Activated naive CD8-positive, alpha-beta T cell (primary cell): ENCODE measurements around the gene GAS5.
"Not testable (repeated sequence)": the region's sequence is repeated elsewhere in the genome, so short reads cannot be mapped to it uniquely, and the experiment has no call there.

Source experiments
- H3K27ac Mint-ChIP-seq: one replicate; pipeline ENCODE4 v1.8.0; 2021; ENCODE audit warnings: mixed read lengths
- H3K27me3 Mint-ChIP-seq: one replicate; pipeline ENCODE4 v1.8.0; 2021; ENCODE audit warnings: mixed read lengths
- H3K36me3 Mint-ChIP-seq: one replicate; pipeline ENCODE4 v1.8.0; 2021; ENCODE audit warnings: mixed read lengths
- H3K4me1 Mint-ChIP-seq: one replicate; pipeline ENCODE4 v1.8.0; 2021; ENCODE audit warnings: low read depth, mixed read lengths
- H3K4me3 Mint-ChIP-seq: one replicate; pipeline ENCODE4 v1.8.0; 2021; ENCODE audit warnings: mild to moderate bottlenecking, mixed read lengths
- H3K9me3 Mint-ChIP-seq: one replicate; pipeline ENCODE4 v1.8.0; 2021; ENCODE audit warnings: low read depth, mixed read lengths

GAS5 gene

DNA sequence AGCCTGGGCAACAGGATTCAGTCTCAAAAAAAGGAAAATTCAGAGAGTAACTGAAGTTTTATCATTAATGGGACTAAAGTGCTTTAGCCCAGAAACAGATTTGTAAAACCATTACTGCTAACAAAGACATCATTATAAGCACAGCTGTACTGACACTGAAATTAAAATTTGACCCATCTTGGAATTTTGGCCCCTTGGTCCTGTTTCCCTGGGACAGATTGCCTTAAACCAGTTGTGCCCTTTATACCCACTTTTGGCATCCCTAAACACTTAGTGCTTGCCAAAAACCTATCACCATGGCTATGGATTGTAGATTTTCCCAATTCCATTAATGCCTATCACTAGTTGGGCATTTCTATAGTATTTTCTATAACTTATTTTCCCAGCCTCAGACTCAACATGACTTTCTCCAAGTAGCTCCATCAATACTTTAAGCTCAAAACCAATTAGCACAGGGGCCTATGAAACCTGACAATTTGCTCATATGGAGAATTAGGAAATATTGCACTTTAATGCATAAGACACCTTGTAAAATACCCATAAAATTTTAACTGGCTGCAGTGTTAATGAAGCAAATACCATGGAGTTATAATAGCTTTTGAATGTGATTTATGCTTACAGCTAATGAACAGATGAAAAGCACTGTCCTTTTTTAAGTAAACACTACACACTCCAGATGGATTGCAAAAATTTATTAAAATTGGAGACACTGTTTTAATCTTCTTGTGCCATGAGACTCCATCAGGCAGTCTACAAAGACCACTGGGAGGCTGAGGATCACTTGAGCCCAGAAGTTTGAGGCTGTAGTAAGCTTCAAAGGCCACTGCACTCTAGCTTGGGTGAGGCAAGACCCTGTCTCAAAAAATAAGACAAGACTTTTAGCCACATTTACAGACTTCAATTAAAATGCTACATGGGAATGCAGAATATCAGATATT is 4.3 kb downstream of the GAS5 start:
- H3K36me3 Mint-ChIP-seq, result peaks cover 27% of the 10 kb centered on the region

DNA sequence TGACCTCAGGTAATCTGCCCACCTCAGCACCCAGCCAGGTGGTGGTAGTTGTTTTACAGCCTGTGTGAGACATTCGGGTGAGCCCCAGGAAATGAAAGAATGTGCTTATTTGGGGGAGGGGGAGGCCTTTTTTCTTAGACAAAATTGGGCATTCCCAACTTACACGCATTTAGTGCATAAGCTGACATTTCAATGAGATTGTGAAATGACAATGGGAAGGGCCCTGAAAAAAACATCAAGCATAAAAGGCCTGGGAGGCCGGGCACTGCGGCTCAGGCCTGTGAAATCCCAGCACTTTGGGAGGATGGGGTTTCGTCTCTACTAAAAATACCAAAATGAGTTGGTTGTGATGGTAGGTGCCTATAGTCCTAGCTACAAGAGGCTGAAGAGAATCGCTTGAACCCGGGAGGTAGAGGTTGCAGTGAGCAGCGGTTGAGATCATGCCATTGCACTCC is 5.0 kb downstream of the GAS5 start:
- H3K9me3 Mint-ChIP-seq, result no peaks in the 10 kb centered on the region
- peak overlapping the region; percentile 86 for H3K27ac Mint-ChIP-seq
- H3K27me3 Mint-ChIP-seq, result no peaks in the 10 kb centered on the region
- peaks cover 30% of the 10 kb centered on the region for H3K36me3 Mint-ChIP-seq
- H3K4me1 Mint-ChIP-seq, result peaks cover 33% of the 10 kb centered on the region
- peak overlapping the region; percentile 99 for H3K4me3 Mint-ChIP-seq

More for the DNA sequence above, 4.3 kb downstream of the GAS5 start:
- Mint-ChIP-seq H3K9me3 (no peaks in the 10 kb centered on the region), H3K27me3 (no peaks in the 10 kb centered on the region), H3K4me3 (peak overlapping the region; percentile 99), H3K27ac (peak overlapping the region; percentile 100), H3K4me1 (peaks cover 33% of the 10 kb centered on the region)

DNA sequence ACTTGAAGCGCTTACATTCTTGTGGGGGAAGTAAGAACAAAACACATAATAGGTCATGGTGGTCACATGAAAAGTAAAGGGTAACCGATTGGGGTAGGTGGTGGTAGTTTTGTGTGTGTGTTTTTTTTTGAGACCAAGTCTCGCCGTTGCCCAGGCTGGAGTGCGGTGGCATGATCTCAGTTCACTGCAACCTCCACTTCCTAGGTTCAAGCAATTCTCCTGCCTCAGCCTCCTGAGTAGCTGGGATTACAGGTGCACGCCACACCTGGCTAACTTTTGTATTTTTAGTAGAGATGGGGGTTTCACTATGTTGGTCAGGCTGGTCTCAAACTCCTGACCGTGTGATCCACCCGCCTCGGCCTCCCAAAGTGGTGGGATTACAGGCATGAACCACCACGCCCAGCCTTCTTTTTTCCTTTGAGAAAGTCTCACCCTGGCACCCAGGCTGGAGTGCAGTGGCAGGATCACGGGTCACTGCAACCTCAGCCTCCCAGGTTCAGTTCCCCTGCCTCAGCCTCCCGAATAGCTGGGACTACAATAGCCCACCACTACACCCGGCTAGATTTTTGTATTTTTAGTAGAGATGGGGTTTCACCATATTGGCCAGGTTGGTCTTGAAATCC is 5.5 kb downstream of the GAS5 start:
- Mint-ChIP-seq H3K27ac (peak overlapping the region; percentile 86), H3K4me3 (peak overlapping the region; percentile 99), H3K4me1 (peaks cover 33% of the 10 kb centered on the region), H3K36me3 (peaks cover 30% of the 10 kb centered on the region)
- not testable (repeated sequence) for H3K9me3 Mint-ChIP-seq, H3K27me3 Mint-ChIP-seq

DNA sequence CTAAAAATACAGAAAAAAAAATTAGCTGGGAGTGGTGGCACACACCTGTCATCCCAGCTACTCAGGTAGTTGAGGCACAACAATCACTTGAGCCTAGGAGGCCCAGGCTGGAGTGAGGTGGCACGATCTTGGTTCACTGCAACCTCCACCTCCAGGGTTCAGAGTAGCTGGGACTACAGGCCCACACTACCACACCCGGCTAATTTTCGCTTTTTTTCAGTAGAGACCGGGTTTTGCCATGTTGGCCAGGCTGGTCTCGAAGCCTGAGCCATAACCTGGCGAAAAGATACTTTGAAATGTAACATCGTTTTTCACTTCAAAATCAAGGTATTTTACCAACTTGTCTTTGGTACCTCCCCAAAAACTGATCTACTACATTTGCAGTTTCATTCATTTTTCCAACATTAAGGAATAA is 6.1 kb downstream of the GAS5 start:
- Mint-ChIP-seq H3K36me3 (peaks cover 28% of the 10 kb centered on the region), H3K4me3 (peak overlapping the region; percentile 38), H3K27me3 (no peaks in the 10 kb centered on the region), H3K27ac (peak overlapping the region; percentile 64), H3K4me1 (peaks cover 32% of the 10 kb centered on the region), H3K9me3 (no peaks in the 10 kb centered on the region)

DNA sequence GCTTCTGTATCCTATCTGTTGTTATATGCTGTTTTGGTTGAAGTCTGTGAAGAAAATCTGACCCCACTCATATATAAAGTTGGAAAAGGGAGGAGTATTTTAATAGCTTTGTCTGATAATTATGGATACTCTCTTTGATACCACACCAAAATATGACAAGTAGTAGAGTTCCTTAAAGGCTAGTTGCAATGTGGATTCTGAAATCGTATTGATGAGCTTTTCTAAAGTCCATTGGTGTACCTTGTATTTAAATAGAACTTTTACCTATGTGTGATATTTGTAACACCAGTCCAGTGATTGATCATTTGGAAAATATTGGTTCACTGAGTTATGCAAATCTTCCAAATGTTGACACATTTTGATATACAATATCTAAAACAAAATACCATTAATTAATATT is 7.7 kb downstream of the GAS5 start:
- Mint-ChIP-seq H3K27me3 (no peaks in the 10 kb centered on the region), H3K9me3 (no peaks in the 10 kb centered on the region), H3K27ac (peak overlapping the region; percentile 8), H3K36me3 (peaks cover 14% of the 10 kb centered on the region), H3K4me1 (peaks cover 19% of the 10 kb centered on the region), H3K4me3 (no peak overlapping the region)

DNA sequence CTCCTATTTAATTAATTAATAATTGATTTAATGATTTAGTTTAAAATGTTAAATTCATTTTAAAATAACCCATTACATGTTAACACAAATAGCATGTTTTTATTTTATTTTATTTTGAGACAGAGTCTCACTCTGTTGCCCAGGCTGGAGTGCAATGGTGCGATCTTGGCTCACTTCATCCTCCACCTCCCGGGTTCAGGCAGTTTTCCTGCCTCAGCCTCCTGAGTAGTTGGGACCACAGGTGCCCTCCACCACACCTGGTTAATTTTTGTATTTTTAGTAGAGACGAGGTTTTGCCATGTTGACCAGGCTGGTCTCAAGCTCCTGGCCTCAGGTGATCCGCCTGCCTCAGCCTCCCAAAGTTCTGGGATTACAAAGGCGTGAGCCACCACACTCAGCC is 8.2 kb downstream of the GAS5 start:
- H3K27me3 Mint-ChIP-seq, H3K9me3 Mint-ChIP-seq, H3K27ac Mint-ChIP-seq, H3K4me3 Mint-ChIP-seq: not testable (repeated sequence)
- H3K36me3 Mint-ChIP-seq, result peaks cover 12% of the 10 kb centered on the region
- peaks cover 17% of the 10 kb centered on the region for H3K4me1 Mint-ChIP-seq

DNA sequence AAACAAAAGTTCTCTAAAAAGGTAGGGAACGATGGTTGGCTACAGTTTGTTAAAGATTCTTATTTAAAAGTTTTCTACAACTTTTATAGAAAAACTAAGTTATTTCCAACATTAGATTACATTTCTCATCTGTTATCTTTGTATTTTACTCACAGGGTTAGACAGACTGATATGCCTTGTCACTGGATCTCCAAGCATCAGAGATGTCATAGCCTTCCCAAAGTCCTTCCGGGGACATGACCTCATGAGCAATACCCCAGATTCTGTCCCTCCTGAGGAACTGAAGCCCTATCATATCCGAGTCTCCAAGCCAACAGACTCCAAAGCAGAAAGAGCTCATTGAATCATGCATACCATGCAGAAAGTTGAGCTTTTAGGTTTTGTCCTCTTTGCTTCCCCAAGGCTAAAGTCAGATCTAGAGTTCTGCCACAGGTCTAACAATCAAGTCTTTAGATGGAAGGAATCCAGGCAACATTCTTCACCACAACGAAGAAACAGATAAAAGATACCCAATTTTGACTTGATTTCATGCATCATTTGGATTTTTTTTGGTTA is 10.3 kb downstream of the GAS5 start:
- Mint-ChIP-seq H3K27ac (peak overlapping the region; percentile 58), H3K36me3 (peaks cover 6% of the 10 kb centered on the region), H3K4me3 (no peak overlapping the region), H3K27me3 (no peaks in the 10 kb centered on the region), H3K4me1 (peaks cover 4% of the 10 kb centered on the region), H3K9me3 (no peaks in the 10 kb centered on the region)

DNA sequence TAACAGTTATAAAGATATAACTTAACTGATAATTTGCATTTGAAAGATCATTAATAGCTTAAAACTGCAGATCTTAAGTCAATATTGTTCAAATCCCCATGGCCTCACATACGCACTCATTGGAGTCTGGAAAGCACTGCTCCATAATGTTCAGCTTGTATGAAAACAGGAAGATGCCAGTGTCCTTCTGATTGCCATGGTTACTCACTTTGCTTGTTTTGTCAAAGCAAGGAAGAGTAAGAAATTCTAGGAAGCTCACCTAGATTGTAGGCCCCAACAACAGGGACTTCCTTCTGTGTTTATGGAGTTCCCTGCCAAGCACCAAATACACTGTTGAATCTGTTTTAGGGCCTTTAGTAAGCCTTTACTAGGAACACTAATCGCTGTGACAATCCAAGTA is 10.9 kb downstream of the GAS5 start:
- H3K36me3 Mint-ChIP-seq, result peaks cover 6% of the 10 kb centered on the region
- no peak overlapping the region for H3K4me3 Mint-ChIP-seq
- no peak overlapping the region for H3K27ac Mint-ChIP-seq
- no peaks in the 10 kb centered on the region for H3K9me3 Mint-ChIP-seq
- peaks cover 4% of the 10 kb centered on the region for H3K4me1 Mint-ChIP-seq
- H3K27me3 Mint-ChIP-seq, result no peaks in the 10 kb centered on the region

DNA sequence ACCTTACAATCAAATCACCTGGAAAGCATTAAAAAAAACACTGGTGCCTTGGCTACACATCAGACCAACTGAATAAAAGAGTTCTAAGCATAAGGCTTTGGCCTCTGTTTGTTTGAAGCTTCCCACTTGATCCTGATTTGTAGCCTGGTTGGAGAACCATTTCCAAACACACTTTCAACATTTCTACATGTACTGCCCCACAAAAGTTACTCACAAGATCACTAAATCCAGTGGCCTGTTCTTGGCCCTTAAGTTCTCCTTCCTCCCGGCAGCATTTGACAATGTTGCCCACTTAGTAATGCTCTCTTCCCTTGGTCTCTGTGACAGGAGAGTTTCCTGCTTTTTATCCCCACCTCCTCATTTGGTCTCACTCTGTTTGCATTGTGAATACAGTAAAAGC is 11.8 kb downstream of the GAS5 start:
- Mint-ChIP-seq H3K9me3 (no peaks in the 10 kb centered on the region), H3K27me3 (no peaks in the 10 kb centered on the region), H3K4me3 (no peak overlapping the region), H3K36me3 (peaks cover 6% of the 10 kb centered on the region), H3K27ac (no peak overlapping the region), H3K4me1 (peaks cover 2% of the 10 kb centered on the region)

DNA sequence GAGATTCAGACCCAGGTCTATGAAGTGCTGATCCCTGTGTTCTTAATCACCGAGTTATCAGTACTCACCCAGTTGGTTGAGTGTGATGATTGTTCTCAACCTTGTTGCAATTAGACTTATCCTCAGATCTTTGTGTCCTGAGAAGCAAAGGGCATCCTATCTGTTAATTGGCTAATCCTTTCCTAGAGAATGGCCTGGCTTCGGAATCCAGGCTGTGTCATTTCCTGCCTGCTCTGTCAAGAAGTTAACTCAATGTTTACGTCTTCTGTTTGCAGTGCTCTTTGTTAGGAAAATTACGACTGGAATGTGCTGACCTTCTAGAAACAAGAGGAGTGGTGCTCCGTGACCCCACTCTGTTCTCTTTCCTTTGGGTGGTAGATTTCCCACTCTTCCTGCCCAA is 14.7 kb downstream of the GAS5 start:
- Mint-ChIP-seq H3K4me3 (no peak overlapping the region), H3K27ac (no peak overlapping the region), H3K36me3 (peaks cover 5% of the 10 kb centered on the region), H3K4me1 (peaks cover 2% of the 10 kb centered on the region), H3K9me3 (no peaks in the 10 kb centered on the region), H3K27me3 (no peaks in the 10 kb centered on the region)

DNA sequence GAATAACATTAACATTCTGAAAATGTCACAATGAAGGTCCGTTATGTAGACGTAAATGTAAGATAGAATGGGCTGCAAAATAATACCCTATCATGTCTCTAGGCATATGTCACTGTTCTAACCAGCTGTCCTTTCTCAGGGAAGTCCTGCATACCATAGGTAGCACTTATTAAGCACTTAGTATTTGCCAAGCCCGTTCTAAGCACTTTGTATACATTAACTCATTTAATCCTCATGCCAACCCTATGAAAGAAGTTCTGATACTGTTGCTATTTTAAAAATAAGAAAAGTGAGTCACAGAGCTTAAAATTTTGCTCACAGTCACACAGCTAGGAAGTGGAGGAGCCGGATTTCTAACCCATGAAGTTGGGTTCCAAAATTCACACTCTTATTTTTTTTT is 15.7 kb downstream of the GAS5 start:
- Mint-ChIP-seq H3K4me1 (peaks cover 2% of the 10 kb centered on the region), H3K4me3 (no peak overlapping the region), H3K27ac (no peak overlapping the region), H3K9me3 (no peaks in the 10 kb centered on the region), H3K27me3 (no peaks in the 10 kb centered on the region), H3K36me3 (peaks cover 3% of the 10 kb centered on the region)

DNA sequence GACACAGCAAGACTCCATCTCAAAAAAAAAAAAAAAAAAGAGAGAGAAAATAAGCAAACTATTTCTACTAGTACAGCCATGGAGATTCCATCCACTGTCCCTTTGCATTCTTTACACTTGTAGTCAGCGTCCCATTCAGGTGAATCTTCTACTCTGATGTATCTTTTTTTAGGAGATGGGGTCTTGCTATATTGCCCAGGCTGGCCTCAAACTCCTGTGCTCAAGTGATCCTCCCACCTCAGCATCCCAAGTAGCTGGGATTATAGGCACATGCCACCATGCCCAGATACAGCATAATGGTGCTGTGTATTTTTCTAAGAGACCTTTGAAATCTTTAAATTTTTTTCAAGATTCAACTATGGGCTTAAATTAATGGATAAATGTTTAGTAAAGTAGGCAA is 35.0 kb downstream of the GAS5 start:
- no peak overlapping the region for H3K4me3 Mint-ChIP-seq

DNA sequence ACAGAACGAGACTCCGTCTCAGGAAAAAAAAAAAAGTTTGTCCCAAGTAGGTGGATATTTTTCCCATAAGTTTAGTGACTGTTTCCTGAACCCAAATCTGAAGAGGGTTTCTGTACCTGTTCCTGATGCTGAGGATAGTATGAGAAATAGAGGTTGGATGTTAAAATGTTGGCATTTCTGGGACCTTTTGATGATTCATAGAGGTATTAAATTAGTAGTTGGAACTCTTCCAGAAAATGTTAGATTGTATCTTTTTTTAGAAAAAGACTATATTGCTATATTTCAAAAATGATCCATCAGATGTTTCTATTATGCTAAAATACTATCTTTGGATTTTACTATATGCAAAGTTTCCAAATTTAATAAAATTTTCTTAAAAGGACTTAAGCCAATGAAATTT is 40.2 kb downstream of the GAS5 start:
- Mint-ChIP-seq H3K4me3 (no peak overlapping the region), H3K27ac (peak overlapping the region; percentile 16), H3K4me1 (peaks cover 42% of the 10 kb centered on the region), H3K36me3 (no peaks in the 10 kb centered on the region), H3K9me3 (no peaks in the 10 kb centered on the region), H3K27me3 (no peaks in the 10 kb centered on the region)

More for the DNA sequence above, 35.0 kb downstream of the GAS5 start:
- Mint-ChIP-seq H3K27ac (no peak overlapping the region), H3K27me3 (no peaks in the 10 kb centered on the region), H3K9me3 (no peaks in the 10 kb centered on the region), H3K36me3 (peaks cover 4% of the 10 kb centered on the region), H3K4me1 (peaks cover 7% of the 10 kb centered on the region)

DNA sequence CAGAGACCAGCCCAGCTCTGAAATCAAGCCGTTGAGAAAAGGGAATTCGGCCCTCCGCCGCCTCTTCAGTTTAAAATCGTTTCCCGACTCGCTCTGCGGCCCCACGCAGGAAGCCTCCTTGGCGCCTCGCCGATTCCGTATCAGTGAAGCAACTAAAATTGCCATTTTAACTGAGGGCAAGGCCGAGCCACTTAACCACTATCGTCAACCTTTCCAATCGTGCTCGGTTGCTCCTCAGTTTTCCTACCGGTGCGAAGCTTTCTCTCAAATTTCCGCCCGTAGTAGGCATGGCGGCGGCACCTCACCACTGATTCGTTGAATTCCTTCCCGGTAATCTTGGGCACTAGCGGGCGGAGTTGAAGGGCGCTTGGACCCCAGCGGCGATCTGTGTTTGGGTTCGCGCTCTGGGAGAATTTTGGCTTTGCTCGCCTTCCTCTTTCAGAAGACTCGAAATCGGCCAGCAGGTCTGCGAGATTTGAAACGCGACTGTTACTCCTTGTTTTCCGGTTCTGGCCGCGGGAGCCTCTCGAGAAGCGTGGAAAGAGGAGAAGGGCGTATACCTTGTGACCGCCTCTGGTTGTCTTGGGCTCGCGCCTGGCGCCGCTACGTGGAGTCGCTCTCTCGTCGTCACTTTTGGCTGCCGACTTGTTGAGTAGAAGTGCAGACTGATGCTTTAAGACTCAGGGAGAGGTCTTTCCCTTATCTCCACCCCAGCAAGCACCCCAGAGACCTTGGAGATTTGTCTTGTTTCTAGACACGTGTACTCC is 43.3 kb downstream of the GAS5 start, which contains the start of the genes CENPL and DARS2:
TSS of gene CENPL (minus strand) at position 569 of the 767 bp plus-strand sequence. CDS start 13,584 bp downstream, outside the sequence.
TSS of gene DARS2 (plus strand) at position 359 of the 767 bp plus-strand sequence. CDS start 557 bp downstream, outside the sequence.
- Mint-ChIP-seq H3K27ac (peak within 1 kb of the TSS; percentile 98), H3K4me3 (peak within 1 kb of the TSS; percentile 97), H3K4me1 (peaks cover 62% of the 10 kb centered on the region), H3K9me3 (no peaks in the 10 kb centered on the region), H3K27me3 (no peaks in the 10 kb centered on the region), H3K36me3 (no peaks in the 10 kb centered on the region)
